Loucy (cell line): Measurements from ENCODE around the gene ZNF541.

Source experiments
- CTCF ChIP-seq: fragments of 200-600 bp; sonication (generic); conservative IDR thresholded peaks from 2 replicates; pipeline ENCODE4 v1.5.1; 2014; ENCODE audit warnings: mild to moderate bottlenecking, antibody characterized with exemption, low read length
- EZH2phosphoT487 ChIP-seq: fragments of 200-600 bp; IDR thresholded peaks from 2 replicates; pipeline ENCODE4 v1.6.1; 2018; ENCODE audit warnings: antibody characterized with exemption, mild to moderate bottlenecking, moderate library complexity, borderline replicate concordance

DNA sequence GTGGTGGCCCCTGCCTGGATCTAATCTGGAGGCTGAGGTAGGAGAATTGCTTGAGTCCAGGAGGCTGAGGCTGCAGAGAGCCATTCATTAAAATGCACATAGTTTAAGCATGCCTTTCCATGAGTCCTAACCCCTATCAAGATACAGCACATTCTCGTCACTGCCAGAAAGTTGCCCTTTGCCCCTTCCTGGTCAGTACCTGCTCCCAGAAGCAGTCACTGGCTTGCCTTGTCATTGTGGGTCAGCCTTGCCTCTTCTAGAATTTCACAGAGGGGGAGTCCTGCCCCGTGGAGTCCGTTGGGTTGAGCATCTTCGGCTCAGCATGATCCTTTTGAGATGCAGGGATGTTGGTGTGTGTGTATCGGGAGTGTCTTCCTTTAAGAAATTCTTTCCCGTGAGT, 46.8 kb upstream of the ZNF541 start:
- no peak for TF ChIP-seq CTCF
- no peak for TF ChIP-seq EZH2phosphoT487
